Liver (tissue), 9 donors: Measurements from ENCODE around the gene CDC42BPA. TPM values are rescaled to one million over a fixed set of nuclear protein-coding genes. Genes with fewer than 3 reads are reported as not detected.

Source experiments
- DNase-seq: peaks from one replicate; pipeline ENCODE4 v3.0.0-alpha.2; 2017; ENCODE audit warnings: low spot score
- H3K27ac ChIP-seq, 2 donors: one replicate each; pipeline ENCODE4 v1.7.0; 2013; ENCODE audit warnings: inconsistent platforms in 2 of 2, low read length in 2 of 2, control low read depth in 1 of 2, low read depth in 1 of 2, mild to moderate bottlenecking in 1 of 2
- H3K27me3 ChIP-seq, 4 donors: one replicate each; pipeline versions ENCODE4 v1.6.1 to v1.7.0; 2013; ENCODE audit warnings: low read length in 3 of 4, inconsistent platforms in 1 of 4, mild to moderate bottlenecking in 1 of 4, moderate library complexity in 1 of 4; ENCODE audit not compliant: control insufficient read depth in 4 of 4, insufficient read depth in 4 of 4
- H3K36me3 ChIP-seq, 4 donors: one replicate each; pipeline versions ENCODE4 v1.6.1 to v1.7.0; 2013; ENCODE audit warnings: low read length in 3 of 4, mild to moderate bottlenecking in 3 of 4, low read depth in 1 of 4, moderate library complexity in 1 of 4; ENCODE audit not compliant: control insufficient read depth in 4 of 4, insufficient read depth in 3 of 4
- H3K4me1 ChIP-seq, 4 donors: one replicate each; pipeline versions ENCODE4 v1.6.1 to v1.7.0; 2013; ENCODE audit warnings: low read length in 3 of 4, mild to moderate bottlenecking in 3 of 4, moderate library complexity in 1 of 4; ENCODE audit not compliant: control insufficient read depth in 4 of 4, insufficient read depth in 4 of 4
- H3K4me3 ChIP-seq, 3 donors: one replicate each; pipeline versions ENCODE4 v1.6.1 to v1.7.0; 2013; ENCODE audit warnings: low read length in 3 of 3, control low read depth in 1 of 3, low read depth in 1 of 3, mild to moderate bottlenecking in 1 of 3
- H3K9ac ChIP-seq, 2 donors: one replicate each; pipeline ENCODE4 v1.7.0; 2013; ENCODE audit warnings: low read length in 2 of 2, mild to moderate bottlenecking in 2 of 2, moderate library complexity in 2 of 2, control low read depth in 1 of 2, low read depth in 1 of 2
- H3K9me3 ChIP-seq, 4 donors: one replicate each; pipeline versions ENCODE4 v1.6.1 to v1.7.0; 2013; ENCODE audit warnings: low read length in 3 of 4; ENCODE audit not compliant: control insufficient read depth in 4 of 4
- ATF3 ChIP-seq: IDR thresholded peaks from 2 replicates; pipeline ENCODE4 v1.6.1; 2016; ENCODE audit warnings: antibody characterized with exemption
- CTCF ChIP-seq: fragments of 150-350 bp; IDR thresholded peaks from 2 replicates; pipeline ENCODE4 v1.5.1; 2017; ENCODE audit warnings: improper control_type of control experiment, low read depth, low read length; ENCODE audit not compliant: missing input control
- EGR1 ChIP-seq, 2 donors: IDR thresholded peaks; 2 replicates each; pipeline ENCODE4 v1.6.1; 2016 to 2018; ENCODE audit warnings: antibody characterized with exemption in 2 of 2, low read depth in 2 of 2
- FOXA1 ChIP-seq: IDR thresholded peaks from 2 replicates; pipeline ENCODE4 v1.6.1; 2016; ENCODE audit warnings: antibody characterized with exemption
- FOXA2 ChIP-seq: IDR thresholded peaks from 2 replicates; pipeline ENCODE4 v1.6.1; 2016; ENCODE audit warnings: antibody characterized with exemption
- GABPA ChIP-seq, 2 donors: IDR thresholded peaks in 1 of 2; conservative IDR thresholded peaks in 1 of 2; 2 replicates each; pipeline ENCODE4 v1.6.1; 2016; ENCODE audit warnings: antibody characterized with exemption in 2 of 2, mild to moderate bottlenecking in 1 of 2, moderate library complexity in 1 of 2
- HNF4A ChIP-seq, 2 donors: conservative IDR thresholded peaks; 2 replicates each; pipeline ENCODE4 v1.6.1; 2016; ENCODE audit warnings: antibody characterized with exemption in 2 of 2, mild to moderate bottlenecking in 2 of 2
- HNF4G ChIP-seq: IDR thresholded peaks from 2 replicates; pipeline ENCODE4 v1.6.1; 2016; ENCODE audit warnings: antibody characterized with exemption
- JUND ChIP-seq, 2 donors: IDR thresholded peaks; 2 replicates each; pipeline ENCODE4 v1.6.1; 2016; ENCODE audit warnings: antibody characterized with exemption in 2 of 2
- MAX ChIP-seq: IDR thresholded peaks from 2 replicates; pipeline ENCODE4 v1.6.1; 2016; ENCODE audit warnings: antibody characterized with exemption
- NR2F2 ChIP-seq: IDR thresholded peaks from 2 replicates; pipeline ENCODE4 v1.6.1; 2016; ENCODE audit warnings: antibody characterized with exemption
- RAD21 ChIP-seq, 2 donors: IDR thresholded peaks; 2 replicates each; pipeline ENCODE4 v1.6.1; 2016; ENCODE audit warnings: antibody characterized with exemption in 2 of 2, mild to moderate bottlenecking in 2 of 2
- REST ChIP-seq: IDR thresholded peaks from 2 replicates; pipeline ENCODE4 v1.6.1; 2016; ENCODE audit warnings: antibody characterized with exemption, mild to moderate bottlenecking
- RXRA ChIP-seq, 2 donors: IDR thresholded peaks; 2 replicates each; pipeline ENCODE4 v1.6.1; 2017 to 2018; ENCODE audit warnings: antibody characterized with exemption in 2 of 2, mild to moderate bottlenecking in 1 of 2
- SP1 ChIP-seq: IDR thresholded peaks from 2 replicates; pipeline ENCODE4 v1.6.1; 2018; ENCODE audit warnings: antibody characterized with exemption, mild to moderate bottlenecking
- TAF1 ChIP-seq: conservative IDR thresholded peaks from 2 replicates; pipeline ENCODE4 v1.6.1; 2016; ENCODE audit warnings: antibody characterized with exemption, mild to moderate bottlenecking
- YY1 ChIP-seq: IDR thresholded peaks from 2 replicates; pipeline ENCODE4 v1.6.1; 2016; ENCODE audit warnings: antibody characterized with exemption, mild to moderate bottlenecking
- ZBTB33 ChIP-seq: IDR thresholded peaks from 2 replicates; pipeline ENCODE4 v1.6.1; 2016; ENCODE audit warnings: antibody characterized with exemption
- WGBS: extraction: QIAGEN DNeasy Blood & Tissue Kit; methylation state at CpG from one replicate; pipeline ENCODE4 v1.1.7; 2013; 5-methylcytosine and 5-hydroxymethylcytosine counted together
- polyA plus RNA-seq, 2 donors: library from polyadenylated mRNA; stranded (reverse) in 1 of 2; unstranded in 1 of 2; fragments of 200-250 nt in 1 of 2; fragments of >200 nt in 1 of 2; fragmentation: Nextera tagmentation in 1 of 2; extraction: Ambion mirVana in 1 of 2; gene quantifications; one replicate each; pipeline versions ENCODE4 v1.2.1 to v1.2.3, GENCODE V29; 2013 to 2015
- total RNA-seq, 2 donors: library from RNA; depleted of rRNA; stranded (reverse); fragments of >200 nt; gene quantifications; one replicate each; pipeline ENCODE4 v1.2.3, GENCODE V29; 2014
- donor health status: healthy.
- donor health status: healthy.
- donor health status: healthy.
- donor health status: healthy.
- donor health status: healthy.

The CDC42BPA gene
- total and polyA plus RNA-seq, 4 donors: 5.8 to 39.9 (median 24.3) TPM

GRCh38 chr1:227317011-227317451 lies 1.3 kb downstream of the CDC42BPA start:
- Histone ChIP-seq H3K4me3 (peak overlapping the region; percentile 51 to 98 (median 75)), H3K9ac (peak overlapping the region; percentile 33 to 36), H3K36me3 (no peaks in the 10 kb centered on the region), H3K4me1 (peaks cover 1 to 22% (median 11%) of the 10 kb centered on the region in 4 donors), H3K27ac (peak overlapping the region; percentile 45 to 51), H3K9me3 (no peaks in the 10 kb centered on the region), H3K27me3 (no peaks in the 10 kb centered on the region)
- no peak for DNase-seq
- 8% methylated on average over 6 of the region's 6 CpGs for WGBS
- TF ChIP-seq SP1 (no peak), REST (peak; percentile 77)

- Histone ChIP-seq H3K9me3 (no peaks in the 10 kb centered on the region), H3K9ac (peak overlapping the region; percentile 7 to 36), H3K27me3 (no peaks in the 10 kb centered on the region), H3K27ac (peak overlapping the region; percentile 45 to 51), H3K36me3 (no peaks in the 10 kb centered on the region), H3K4me3 (peak overlapping the region; percentile 51 to 98 (median 75)), H3K4me1 (peaks cover 0 to 22% (median 11%) of the 10 kb centered on the region in 4 donors)
- no peak for DNase-seq
- no peak for TF ChIP-seq SP1
- TF ChIP-seq ATF3: no peak
- TF ChIP-seq CTCF: no peak
- no peak for TF ChIP-seq EGR1 (IDR thresholded peaks at IDR 0.05; ENCODE audit: low read depth in 2 of 2)
- TF ChIP-seq MAX: no peak
- no peak for TF ChIP-seq GABPA (IDR thresholded peaks at IDR 0.05 in 1 of 2, conservative IDR thresholded peaks at IDR 0.05 in 1 of 2)
- TF ChIP-seq HNF4G: no peak
- no peak for TF ChIP-seq YY1
- TF ChIP-seq REST: no peak
- TF ChIP-seq TAF1: no peak
- TF ChIP-seq RXRA (IDR thresholded peaks at IDR 0.05): no peak
- TF ChIP-seq ZBTB33: no peak
- TF ChIP-seq FOXA2: no peak
- TF ChIP-seq RAD21 (IDR thresholded peaks at IDR 0.05): no peak
- TF ChIP-seq FOXA1: no peak
- no peak for TF ChIP-seq HNF4A (conservative IDR thresholded peaks at IDR 0.05)
- no peak for TF ChIP-seq JUND (IDR thresholded peaks at IDR 0.05)
- no peak for TF ChIP-seq NR2F2
These were observed 1.8 kb downstream of the CDC42BPA start for GRCh38 chr1:227316456-227316855.
